Tibial nerve (tissue), 4 donors: ENCODE data around the gene CDKN2C. TPM values are rescaled to one million over a fixed set of nuclear protein-coding genes. Genes with fewer than 3 reads are reported as not detected.
"Not testable (repeated sequence)": the region's sequence is repeated elsewhere in the genome, so short reads cannot be mapped to it uniquely, and the experiment has no call there.

Source experiments
- DNase-seq, 2 donors: peaks; one replicate each; pipeline ENCODE4 v3.0.0-alpha.2; 2019; ENCODE audit warnings: low spot score in 2 of 2
- H3K27ac ChIP-seq, 4 donors: fragments of 200-600 bp; sonication (generic) in 3 of 4; one replicate each; pipeline ENCODE4 v1.5.1; 2017 to 2019; ENCODE audit warnings: mild to moderate bottlenecking in 1 of 4
- H3K27me3 ChIP-seq, 2 donors: fragments of 200-600 bp; sonication (generic) in 1 of 2; one replicate each; pipeline versions ENCODE4 v1.5.1 to v1.6.0; 2017 to 2019
- H3K36me3 ChIP-seq, 3 donors: fragments of 200-600 bp; sonication (generic); one replicate each; pipeline ENCODE4 v1.5.1; 2018 to 2019
- H3K4me1 ChIP-seq, 4 donors: fragments of 200-600 bp; sonication (generic) in 3 of 4; one replicate each; pipeline ENCODE4 v1.5.1; 2017 to 2019
- H3K4me3 ChIP-seq, 4 donors: fragments of 200-600 bp; sonication (generic) in 3 of 4; one replicate each; pipeline ENCODE4 v1.5.1; 2017 to 2019; ENCODE audit warnings: mild to moderate bottlenecking in 1 of 4, moderate library complexity in 1 of 4
- H3K9me3 ChIP-seq, 4 donors: fragments of 200-600 bp; sonication (generic) in 3 of 4; one replicate each; pipeline ENCODE4 v1.5.1; 2017 to 2019
- EP300 ChIP-seq, 2 donors: sonication (generic); formaldehyde crosslinking; IDR thresholded peaks; one replicate each; pipeline ENCODE4 v1.6.1; 2017; ENCODE audit warnings: antibody characterized with exemption in 2 of 2, mild to moderate bottlenecking in 1 of 2
- POLR2A ChIP-seq, 2 donors: fragments of 450-650 bp; IDR thresholded peaks; one replicate each; pipeline ENCODE4 v1.6.1; 2017; ENCODE audit warnings: antibody characterized with exemption in 2 of 2, mild to moderate bottlenecking in 2 of 2, moderate library complexity in 2 of 2
- WGBS, 2 donors: methylation state at CpG; one replicate each; pipeline ENCODE4 v1.1.5; 2018; 5-methylcytosine and 5-hydroxymethylcytosine counted together
- total RNA-seq, 4 donors: library from RNA; depleted of rRNA; stranded (reverse); fragments of >200 nt; gene quantifications; one replicate each; pipeline ENCODE4 v1.1.0, GENCODE V29; 2016
- TF ChIP-seq, protein P1 (sequence below), 5 experiments: fragments of 200-600 bp in 3 of 5; fragments of 450-650 bp in 2 of 5; sonication (generic) in 3 of 5; IDR thresholded peaks; one replicate each; pipeline ENCODE4 v1.5.1; 2016 to 2019; ENCODE audit warnings: antibody characterized with exemption in 5 of 5, mild to moderate bottlenecking in 3 of 5, moderate library complexity in 2 of 5

The CDKN2C gene
- total RNA-seq, 4 donors from 2014 or later, result 16.1 to 30.2 (median 28.5) TPM

DNA sequence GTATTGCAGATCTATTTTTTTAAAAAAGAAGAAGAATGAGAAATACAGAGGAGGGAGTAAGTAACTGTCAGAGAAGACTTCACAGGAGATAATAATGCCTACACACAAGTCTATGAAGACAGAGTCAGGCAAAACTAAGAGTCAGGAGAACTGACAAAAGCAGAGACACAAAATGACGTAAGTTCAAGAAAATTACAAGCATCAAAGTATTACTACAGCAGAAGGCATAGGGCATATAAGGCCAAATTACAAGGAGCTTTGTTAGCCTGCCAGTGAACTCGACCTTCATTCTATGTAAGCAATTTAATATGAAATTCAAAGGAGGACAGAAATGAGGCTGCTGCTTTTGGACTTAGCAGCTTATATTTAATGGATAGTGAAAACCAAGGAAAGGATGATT, 33.7 kb upstream of the CDKN2C start:
- H3K4me3 ChIP-seq, result no peak overlapping the region
- peaks cover 0 to 7% (median 0%) of the 10 kb centered on the region in 3 donors for H3K36me3 ChIP-seq
- no peaks in the 10 kb centered on the region for H3K27me3 ChIP-seq
- no peak for DNase-seq
- 46 to 53% methylated on average over 2 of the region's 2 CpGs for WGBS, 2 donors
- H3K9me3 ChIP-seq, result no peaks in the 10 kb centered on the region
- H3K4me1 ChIP-seq, result peaks cover 0 to 11% (median 0%) of the 10 kb centered on the region in 4 donors
- TF ChIP-seq, protein P1, sequence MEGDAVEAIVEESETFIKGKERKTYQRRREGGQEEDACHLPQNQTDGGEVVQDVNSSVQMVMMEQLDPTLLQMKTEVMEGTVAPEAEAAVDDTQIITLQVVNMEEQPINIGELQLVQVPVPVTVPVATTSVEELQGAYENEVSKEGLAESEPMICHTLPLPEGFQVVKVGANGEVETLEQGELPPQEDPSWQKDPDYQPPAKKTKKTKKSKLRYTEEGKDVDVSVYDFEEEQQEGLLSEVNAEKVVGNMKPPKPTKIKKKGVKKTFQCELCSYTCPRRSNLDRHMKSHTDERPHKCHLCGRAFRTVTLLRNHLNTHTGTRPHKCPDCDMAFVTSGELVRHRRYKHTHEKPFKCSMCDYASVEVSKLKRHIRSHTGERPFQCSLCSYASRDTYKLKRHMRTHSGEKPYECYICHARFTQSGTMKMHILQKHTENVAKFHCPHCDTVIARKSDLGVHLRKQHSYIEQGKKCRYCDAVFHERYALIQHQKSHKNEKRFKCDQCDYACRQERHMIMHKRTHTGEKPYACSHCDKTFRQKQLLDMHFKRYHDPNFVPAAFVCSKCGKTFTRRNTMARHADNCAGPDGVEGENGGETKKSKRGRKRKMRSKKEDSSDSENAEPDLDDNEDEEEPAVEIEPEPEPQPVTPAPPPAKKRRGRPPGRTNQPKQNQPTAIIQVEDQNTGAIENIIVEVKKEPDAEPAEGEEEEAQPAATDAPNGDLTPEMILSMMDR (IDR thresholded peaks at IDR 0.05), result no peak
- TF ChIP-seq POLR2A (IDR thresholded peaks at IDR 0.05) (no peak), EP300 (IDR thresholded peaks at IDR 0.05) (no peak)
- H3K27ac ChIP-seq, result peak overlapping the region in 1 of 4 donors; percentile 2

DNA sequence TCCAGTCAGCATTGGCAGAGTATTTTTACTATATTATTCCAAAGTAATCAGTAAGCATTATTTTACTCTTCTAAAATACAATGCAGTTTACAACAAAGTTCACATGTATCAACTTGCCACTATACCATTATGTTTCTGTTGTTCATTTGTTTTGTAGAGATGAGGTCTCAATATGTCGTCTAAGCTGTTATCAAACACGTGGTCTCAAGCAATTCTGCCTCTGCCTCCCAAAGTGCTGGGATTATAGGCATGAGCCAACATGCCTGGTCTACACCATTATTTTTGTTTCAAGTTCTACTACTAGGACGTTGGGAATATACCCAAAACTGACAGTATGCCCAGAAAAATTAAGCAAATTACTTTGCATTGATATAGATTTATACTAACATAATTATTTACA, 29.8 kb upstream of the CDKN2C start:
- TF ChIP-seq EP300 (IDR thresholded peaks at IDR 0.05) (no peak), POLR2A (IDR thresholded peaks at IDR 0.05) (no peak)
- TF ChIP-seq, protein P1 (IDR thresholded peaks at IDR 0.05), result no peak
- Histone ChIP-seq H3K9me3 (no peaks in the 10 kb centered on the region), H3K4me3 (no peak overlapping the region), H3K36me3 (peaks cover 0 to 5% (median 0%) of the 10 kb centered on the region in 3 donors), H3K4me1 (peaks cover 0 to 11% (median 0%) of the 10 kb centered on the region in 4 donors), H3K27me3 (no peaks in the 10 kb centered on the region), H3K27ac (no peak overlapping the region)
- WGBS, 2 donors, result 90 to 92% methylated on average over 3 of the region's 3 CpGs
- no peak for DNase-seq

DNA sequence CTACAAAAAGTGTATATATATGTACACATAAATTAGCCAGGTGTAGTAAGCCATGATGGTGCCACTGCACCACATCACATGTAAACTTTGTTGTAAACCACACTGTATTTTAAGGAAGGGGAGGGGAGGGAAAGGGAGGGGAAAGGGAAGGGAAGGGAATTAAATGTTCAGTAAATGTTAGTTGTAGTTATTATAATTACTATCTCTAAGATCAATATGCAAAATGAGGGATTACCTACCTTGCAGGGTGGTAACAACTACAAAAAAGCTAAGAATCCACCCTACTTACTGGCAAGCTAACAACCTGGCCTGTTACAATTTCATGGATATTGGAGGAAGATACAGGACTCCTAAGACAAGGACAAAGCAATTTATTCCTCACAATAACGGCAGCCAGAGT, 27.7 kb upstream of the CDKN2C start:
- DNase-seq, result no peak
- Histone ChIP-seq H3K27ac (no peak overlapping the region), H3K36me3 (peaks cover 0 to 5% (median 0%) of the 10 kb centered on the region in 3 donors), H3K9me3 (no peaks in the 10 kb centered on the region), H3K4me3 (no peak overlapping the region), H3K27me3 (no peaks in the 10 kb centered on the region), H3K4me1 (no peaks in the 10 kb centered on the region)
- no peak for TF ChIP-seq POLR2A (IDR thresholded peaks at IDR 0.05)
- TF ChIP-seq, protein P1 (IDR thresholded peaks at IDR 0.05), result no peak
- no peak for TF ChIP-seq EP300 (IDR thresholded peaks at IDR 0.05)
- 76 to 83% methylated on average over 1 of the region's 1 CpG for WGBS, 2 donors

- Histone ChIP-seq H3K36me3 (no peaks in the 10 kb centered on the region), H3K4me1 (peaks cover 0 to 14% (median 0%) of the 10 kb centered on the region in 4 donors), H3K9me3 (no peaks in the 10 kb centered on the region), H3K27ac (no peak overlapping the region), H3K27me3 (no peaks in the 10 kb centered on the region), H3K4me3 (no peak overlapping the region)
- TF ChIP-seq, protein P1 (IDR thresholded peaks at IDR 0.05), result no peak
- TF ChIP-seq EP300 (IDR thresholded peaks at IDR 0.05) (no peak), POLR2A (IDR thresholded peaks at IDR 0.05) (no peak)
- WGBS, 2 donors, result 90 to 91% methylated on average over 9 of the region's 9 CpGs
- DNase-seq, result no peak
These were observed 20.6 kb upstream of the CDKN2C start for GRCh38 chr1:50949286-50949982.

- Histone ChIP-seq H3K36me3 (no peaks in the 10 kb centered on the region), H3K4me3 (no peak overlapping the region), H3K27ac (no peak overlapping the region), H3K27me3 (no peaks in the 10 kb centered on the region), H3K9me3 (no peaks in the 10 kb centered on the region), H3K4me1 (peaks cover 0 to 15% (median 0%) of the 10 kb centered on the region in 4 donors)
- no peak for DNase-seq
- no peak for TF ChIP-seq EP300 (IDR thresholded peaks at IDR 0.05)
- no peak for TF ChIP-seq POLR2A (IDR thresholded peaks at IDR 0.05)
- TF ChIP-seq, protein P1 (IDR thresholded peaks at IDR 0.05), result no peak
- WGBS, 2 donors, result 81 to 97% methylated on average over 1 of the region's 1 CpG
These were observed 19.6 kb upstream of the CDKN2C start for GRCh38 chr1:50950396-50950795.

- H3K4me1 ChIP-seq, result peaks cover 0 to 15% (median 0%) of the 10 kb centered on the region in 4 donors
- not testable (repeated sequence) for DNase-seq, H3K4me3 ChIP-seq, H3K36me3 ChIP-seq, H3K9me3 ChIP-seq, H3K27ac ChIP-seq, H3K27me3 ChIP-seq
- WGBS, 2 donors, result 92 to 94% methylated on average over 28 of the region's 31 CpGs
These were observed 17.5 kb upstream of the CDKN2C start for GRCh38 chr1:50952566-50952965.
